GM19351 (cell line): ENCODE measurements around the gene ZWILCH.
"Not testable (repeated sequence)": the region's sequence is repeated elsewhere in the genome, so short reads cannot be mapped to it uniquely, and the experiment has no call there.

Experiments used
- ATAC-seq: cut with Tn5 transposase; IDR thresholded peaks from one replicate; pipeline ENCODE4 v1.9.1; 2021; ENCODE audit warnings: mild to moderate bottlenecking, moderate library complexity; ENCODE audit not compliant: unreplicated experiment

The ZWILCH gene

DNA sequence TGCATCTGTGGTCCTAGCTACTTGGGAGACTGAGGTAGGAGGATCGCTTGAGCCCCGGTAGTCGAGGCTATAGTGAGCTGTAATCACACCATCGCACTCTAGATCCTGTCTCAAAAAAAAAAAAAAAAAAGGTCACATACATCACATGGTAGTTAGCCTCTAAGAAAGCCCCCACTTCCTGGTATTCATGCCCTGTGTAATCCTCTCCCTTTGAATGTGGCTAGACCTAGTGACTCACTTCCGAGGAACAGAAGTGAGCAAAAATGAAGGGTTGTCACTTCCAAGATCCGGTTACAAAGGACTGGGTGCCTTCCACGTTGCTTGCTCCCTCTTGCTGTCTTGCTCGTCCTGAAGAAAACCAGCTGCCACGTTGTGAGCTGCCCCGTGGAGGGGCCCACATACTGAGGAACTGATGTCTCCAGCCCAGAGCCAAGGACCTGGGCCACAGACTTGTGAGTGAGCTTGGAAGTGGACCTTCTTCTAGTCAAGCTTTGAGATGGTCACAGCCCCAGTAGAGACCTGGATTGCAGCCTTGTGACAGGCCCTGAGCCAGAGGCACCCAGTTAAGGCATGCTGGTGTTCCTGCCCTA, 73.3 kb downstream of the ZWILCH start:
- no peak for ATAC-seq

DNA sequence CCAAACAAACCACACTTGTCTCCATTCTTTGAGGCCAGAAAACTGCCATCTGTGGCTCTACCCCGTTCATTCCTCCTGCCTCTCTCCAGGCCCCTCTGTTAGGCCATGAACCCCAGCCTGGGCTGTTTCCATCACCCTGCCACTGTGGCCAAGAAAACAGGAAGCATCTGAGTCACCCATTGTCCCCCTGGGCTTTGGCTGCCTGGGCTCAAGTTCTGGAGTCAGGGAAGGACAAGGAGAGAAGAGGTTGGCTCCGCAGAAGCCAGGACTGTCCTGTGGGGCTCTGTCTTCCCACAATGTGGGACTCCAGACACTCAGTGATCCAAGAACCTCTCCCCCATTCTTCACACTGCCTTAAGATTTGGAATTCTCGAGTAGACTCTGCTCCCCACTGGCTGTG, 75.5 kb downstream of the ZWILCH start:
- no peak for ATAC-seq

DNA sequence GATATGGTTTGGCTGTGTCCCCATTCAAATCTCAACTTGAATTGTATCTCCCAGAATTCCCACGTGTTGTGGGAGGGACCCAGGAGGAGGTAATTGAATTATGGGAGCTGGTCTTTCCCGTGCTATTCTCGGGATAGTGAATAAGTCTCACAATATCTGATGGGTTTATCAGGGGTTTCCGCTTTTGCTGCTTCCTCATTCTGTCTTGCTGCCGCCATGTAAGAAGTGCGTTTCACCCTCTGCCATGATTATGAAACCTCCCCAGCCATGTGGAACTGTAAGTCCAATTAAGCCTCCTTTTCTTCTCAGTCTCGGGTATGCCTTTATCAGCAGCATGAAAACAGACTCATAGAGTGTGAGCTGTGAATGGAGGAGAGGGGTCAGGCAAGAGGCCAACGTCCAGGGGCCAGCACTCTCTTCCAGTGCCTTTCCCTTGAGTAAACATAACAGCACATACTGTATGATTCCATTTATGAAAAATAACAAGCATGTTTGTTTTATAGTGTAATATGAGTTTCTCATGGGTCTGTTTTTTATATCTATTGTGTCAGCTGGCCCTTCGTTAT, 76.9 kb downstream of the ZWILCH start:
- ATAC-seq: no peak

DNA sequence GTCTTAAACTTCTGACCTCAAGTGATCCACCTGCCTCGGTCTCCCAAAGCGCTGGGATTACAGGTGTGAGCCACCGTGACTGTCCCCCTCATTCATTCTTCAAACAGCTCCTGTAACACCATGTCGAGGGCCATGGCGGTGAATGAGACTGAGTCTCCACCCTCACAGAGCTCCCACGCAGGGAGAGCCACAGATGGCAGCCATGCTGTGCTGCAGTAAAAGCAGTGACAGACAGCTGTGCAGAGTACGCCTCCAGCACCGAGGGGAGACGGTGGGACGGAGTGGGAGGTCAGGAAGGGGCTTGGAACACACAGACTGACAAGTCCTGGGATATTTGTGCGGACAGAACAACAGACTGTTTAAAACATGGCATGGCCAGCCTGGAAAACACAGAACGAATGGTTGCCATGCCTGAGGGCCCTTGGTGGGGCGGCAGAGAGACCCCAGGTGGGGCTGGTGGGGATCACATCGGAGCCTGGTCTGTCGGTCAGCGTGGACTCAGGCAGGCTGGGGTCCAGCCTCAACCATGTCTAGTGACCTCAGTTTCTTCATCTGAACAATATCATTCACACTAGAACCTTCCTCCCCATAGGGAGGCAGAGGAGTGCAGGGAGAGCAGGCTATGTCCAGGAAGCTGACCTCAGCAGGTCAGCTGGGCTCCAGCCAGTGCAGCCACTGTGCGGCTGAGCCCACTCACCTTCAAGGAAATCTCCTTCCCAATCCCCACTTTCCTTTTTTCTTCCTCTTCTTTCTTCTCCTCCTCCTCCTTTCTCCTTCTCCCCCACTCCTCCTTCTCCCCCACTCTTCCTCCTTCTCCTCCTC, 81.2 kb downstream of the ZWILCH start:
- no peak for ATAC-seq

DNA sequence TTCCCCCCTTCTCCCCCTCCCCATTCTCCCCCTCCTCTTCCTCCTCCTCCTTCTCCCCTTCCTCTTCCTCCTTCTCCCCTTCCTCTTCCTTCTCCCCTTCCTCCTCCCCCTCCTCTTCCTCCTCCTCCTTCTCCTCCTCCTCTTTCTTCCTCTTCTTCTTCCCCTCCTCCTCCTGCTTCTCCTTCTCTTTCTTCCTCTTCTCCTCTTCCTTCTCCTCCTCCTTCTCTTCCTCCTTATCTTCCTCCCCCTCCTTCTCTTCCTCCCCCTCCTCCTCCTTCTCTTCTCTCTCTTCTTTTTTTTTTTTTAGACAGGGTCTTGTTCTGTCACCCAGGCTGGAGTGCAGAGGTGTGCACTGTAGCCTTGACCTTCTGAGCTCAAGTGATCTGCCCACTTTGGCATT, 81.9 kb downstream of the ZWILCH start:
- no peak for ATAC-seq

DNA sequence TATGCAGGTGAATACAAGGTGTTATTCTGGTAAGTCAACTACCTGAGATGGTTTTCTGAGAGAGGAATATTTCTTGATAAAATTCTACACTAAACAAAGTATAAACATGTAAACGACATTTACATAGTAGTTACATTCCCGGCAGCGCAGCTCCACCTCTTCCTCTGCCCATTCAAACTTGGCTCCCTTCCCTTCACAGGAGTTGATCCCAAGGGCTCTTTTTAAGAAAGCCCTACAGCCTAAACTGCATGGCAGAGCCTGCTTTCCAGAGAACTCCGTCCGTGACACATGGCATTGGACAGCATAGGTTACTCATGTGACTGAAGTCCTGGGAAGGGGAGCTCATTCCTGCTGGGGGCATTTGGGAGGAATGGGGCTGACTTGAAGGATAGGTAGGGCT, 82.6 kb downstream of the ZWILCH start:
- no peak for ATAC-seq

DNA sequence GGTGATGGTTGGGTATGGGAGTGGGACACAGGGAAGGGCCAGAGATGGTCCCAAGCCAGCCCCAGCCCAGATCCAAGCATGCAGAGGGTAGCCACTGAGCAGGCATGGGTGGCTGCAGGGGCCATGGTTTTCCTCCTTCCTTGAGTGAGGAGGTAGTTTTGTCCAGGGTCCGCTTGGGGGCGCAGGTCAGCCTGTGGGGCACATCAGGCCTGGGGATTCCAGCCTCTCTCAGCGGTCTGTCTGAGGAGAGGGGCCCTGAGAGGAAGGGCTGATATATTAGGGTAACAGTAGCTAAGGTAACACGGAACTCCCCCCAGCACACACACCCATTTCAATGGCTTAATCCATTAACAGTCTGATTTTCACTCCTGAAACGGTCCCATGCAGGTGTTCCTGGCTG, 83.4 kb downstream of the ZWILCH start:
- ATAC-seq: no peak

DNA sequence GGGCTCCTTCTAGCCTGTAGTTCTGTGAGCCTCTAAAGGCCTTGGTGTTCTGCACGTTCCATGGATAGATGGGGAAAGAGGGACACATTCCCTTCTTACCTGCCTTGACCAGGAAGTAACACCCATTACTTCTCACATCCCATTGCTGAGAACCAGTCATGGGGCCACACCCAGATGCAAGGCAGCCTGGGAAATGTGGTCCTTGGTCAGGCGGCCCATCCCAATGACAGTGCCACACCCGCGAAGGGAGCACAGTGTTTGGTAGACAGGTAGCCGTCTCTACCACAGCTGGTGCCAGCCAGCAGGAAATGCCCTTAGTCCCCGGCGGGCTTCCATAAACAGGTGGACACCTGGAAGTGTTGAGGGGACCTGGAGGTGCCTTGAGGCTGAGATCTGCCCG, 83.8 kb downstream of the ZWILCH start:
- ATAC-seq: no peak

DNA sequence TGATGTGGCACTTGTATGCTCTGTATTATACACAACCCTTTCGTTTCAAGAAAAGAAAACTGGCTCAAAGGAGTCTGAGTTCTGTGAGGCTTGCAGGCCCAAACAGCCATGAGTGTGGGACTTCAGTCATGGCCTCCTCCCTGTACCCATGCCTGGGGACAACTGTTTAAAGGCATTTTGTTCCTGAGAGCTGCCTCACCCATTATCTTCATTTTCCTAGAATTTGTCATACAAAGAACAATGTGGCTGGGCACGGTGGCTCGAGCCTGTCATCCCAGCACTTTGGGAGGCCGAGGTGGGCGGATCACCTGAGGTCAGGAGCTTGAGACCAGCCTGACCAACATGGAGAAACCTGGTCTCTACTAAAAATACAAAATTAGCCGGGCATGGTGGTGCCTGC, 84.3 kb downstream of the ZWILCH start:
- ATAC-seq: not testable (repeated sequence)

DNA sequence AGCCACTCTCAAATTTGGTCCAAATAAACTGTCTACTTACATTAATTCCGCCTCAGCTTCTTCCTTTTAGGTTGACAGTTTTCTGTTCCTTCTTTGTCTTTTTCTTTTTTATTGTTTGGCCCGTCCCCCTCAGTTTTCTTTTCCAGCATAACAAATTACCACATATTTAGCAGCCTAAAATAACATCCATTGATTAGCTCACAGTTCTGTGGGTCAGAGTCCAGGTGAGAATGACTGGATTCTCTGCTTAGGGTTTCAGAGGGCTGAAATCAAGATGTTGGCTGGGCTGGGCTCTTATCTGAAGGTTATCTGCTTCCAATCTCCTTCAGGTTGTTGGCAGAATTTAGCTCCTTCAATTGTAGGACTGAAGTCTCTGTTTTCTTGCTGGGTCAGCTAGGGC, 85.3 kb downstream of the ZWILCH start:
- ATAC-seq: no peak

DNA sequence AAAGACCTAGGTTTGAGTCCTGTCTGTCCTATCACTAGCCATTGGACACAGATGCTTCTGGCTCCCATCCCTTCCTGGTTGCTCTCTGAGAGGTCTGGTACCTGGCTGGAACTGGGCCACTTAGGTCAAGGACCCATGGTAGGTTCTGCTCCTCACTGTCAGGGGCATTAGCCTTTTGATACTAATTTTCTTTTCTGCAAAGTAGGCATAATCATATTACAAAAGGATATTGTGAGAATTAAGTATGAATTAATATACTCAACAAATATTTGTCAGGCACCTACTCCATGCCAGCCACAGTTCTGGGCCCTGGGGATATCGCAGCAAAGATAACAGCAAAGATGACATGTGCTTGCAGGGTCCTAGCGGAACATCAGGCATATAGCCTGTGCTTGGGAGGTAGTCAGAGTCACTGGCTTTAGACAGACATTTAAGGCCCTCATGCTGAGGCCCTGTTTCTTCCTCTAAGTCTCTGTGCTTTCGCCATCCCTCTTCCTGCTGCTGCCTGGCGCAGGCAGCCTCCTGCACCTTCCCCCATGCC, 86.3 kb downstream of the ZWILCH start:
- no peak for ATAC-seq

DNA sequence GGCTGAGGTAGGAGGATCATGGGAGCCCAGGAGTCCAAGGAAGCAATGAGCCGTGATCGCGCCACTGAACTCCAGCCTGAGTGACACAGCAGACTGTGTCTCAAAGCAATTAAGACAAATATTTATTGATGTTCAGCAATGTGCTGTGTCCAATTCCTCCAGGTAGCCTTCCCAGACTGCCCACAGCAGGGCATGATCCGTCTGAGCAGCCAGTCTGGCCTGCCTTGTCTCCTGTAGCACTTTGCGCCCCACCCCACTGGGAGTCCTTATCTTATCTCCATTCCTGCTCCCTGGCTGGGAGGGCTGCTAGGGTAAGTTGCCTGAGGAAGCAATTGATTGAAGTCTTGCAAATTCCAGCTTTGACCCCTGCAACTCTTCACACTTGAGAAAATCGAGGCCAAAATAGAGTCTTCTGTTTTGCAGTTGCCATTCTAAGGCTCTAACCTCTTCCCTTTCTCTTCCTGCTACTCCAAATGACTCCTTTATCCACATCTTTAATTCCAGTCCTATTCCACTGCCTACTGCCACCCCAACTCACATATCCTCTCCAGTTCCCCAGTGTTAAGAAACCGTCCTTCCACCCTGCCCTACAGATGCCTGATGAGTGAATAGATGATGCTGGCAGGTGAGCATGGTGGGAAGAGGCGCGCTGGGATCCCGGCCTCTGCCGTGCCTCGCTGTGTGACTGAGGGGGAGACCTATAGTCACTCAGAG, 87.5 kb downstream of the ZWILCH start:
- ATAC-seq: no peak

DNA sequence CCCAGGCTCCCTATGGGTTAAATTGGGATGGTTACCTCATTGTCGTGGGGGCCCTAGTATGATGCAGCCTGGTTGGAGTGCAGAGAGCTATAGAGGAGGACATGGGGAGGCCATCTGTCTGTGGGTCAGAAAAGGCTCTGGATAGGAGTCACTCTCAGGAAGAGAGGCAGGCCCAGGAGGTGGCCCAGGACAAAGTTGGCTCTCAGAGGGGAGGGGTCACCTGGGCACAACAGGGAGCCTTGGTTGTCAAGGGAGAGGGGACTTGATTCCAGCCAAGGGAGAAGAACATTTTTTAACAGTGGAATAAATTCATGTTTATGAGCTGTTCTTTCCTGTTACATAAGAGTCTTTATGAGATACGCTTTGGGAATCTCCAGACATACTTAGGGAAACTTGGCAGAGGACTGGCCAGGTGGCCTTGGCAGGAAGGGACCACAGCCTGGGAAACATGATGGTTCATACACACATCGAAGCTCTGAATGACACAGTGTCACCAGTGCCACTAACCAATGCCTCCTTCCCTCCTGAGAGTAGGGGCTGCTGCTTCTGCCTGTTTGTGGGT, 88.2 kb downstream of the ZWILCH start:
- ATAC-seq: no peak

DNA sequence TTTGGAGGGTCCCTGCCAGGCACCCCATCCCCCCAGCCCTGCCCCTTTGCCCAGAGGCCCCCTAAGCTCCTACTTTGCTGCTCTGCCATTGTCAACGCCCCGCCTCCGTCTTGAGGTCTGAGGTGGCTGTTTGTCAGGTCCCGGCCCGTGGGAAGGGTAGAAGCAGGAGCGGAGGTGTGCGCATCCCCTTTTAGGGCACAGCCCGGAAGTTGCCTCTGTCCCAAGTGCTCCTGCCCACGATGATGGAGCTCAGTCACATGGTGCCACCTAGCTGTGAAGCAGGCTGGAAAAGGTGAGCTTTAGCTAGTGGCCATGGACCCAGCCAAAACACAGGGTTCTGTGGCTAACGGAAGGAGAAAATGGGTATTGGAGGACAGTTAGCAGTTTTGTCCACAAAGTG, 89.2 kb downstream of the ZWILCH start:
- no peak for ATAC-seq

DNA sequence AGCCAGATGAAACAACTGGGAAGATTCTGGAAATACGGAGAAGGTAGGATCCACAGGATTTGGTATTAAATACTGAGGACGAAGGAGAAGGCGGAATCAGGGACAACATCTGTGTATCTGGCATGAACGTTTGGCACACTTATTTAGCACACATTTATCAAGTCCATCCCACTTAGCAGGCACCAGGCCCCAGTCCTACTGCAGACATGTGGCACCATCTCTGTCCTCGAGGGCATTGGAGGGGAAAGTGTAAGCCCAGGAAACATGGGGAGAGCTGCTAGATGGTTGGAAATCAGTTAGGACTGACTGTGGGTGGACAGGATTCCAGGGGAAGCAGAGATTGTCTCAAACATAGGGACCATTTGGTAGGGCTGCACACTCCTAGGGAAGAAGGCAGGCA, 89.7 kb downstream of the ZWILCH start:
- ATAC-seq: no peak

DNA sequence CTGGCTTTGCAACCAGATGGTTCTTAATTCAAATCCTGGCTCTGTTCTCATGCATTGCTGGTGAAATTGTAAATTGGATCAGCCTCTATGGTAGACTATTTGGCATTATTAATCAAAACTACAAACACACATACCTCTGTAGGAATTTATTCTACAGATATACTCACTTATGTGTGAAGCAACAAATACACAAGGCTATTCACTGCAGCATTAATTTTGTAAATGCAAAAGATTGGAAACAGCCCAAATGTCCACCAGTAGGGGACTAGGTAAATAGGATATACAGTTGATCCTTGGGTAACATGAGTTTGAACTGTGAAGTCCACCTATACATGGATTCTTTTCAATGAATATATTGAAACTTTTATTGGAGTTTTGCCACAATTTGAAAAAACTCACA, 90.2 kb downstream of the ZWILCH start:
- ATAC-seq: no peak

DNA sequence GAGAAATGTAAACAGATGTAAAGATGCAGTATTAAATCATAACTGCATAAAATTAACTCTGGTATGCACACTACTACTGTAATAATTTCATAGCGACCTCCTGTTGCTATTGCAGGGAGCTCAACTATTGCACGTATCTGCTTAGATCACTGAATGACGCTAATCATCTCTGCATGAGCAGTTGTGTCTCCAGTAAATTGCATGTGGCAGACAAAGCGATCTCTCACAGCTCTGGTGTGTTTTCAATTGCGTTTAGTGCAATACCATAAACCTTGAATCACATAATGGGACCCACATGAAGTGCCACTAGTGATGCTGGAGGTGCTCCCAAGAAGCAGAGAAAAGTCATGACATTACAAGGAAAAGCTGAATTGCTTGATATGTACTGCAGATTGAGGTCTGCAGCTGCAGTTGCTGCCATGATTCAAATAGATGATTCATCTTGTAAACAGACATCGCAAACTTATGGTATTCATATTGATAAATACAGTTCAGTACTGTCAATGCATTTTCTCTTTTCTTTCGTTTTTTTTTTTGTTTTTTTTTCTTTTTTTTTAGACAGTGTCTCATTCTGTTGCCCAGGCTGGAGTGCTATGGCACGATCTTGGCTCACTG, 90.9 kb downstream of the ZWILCH start:
- ATAC-seq: no peak

DNA sequence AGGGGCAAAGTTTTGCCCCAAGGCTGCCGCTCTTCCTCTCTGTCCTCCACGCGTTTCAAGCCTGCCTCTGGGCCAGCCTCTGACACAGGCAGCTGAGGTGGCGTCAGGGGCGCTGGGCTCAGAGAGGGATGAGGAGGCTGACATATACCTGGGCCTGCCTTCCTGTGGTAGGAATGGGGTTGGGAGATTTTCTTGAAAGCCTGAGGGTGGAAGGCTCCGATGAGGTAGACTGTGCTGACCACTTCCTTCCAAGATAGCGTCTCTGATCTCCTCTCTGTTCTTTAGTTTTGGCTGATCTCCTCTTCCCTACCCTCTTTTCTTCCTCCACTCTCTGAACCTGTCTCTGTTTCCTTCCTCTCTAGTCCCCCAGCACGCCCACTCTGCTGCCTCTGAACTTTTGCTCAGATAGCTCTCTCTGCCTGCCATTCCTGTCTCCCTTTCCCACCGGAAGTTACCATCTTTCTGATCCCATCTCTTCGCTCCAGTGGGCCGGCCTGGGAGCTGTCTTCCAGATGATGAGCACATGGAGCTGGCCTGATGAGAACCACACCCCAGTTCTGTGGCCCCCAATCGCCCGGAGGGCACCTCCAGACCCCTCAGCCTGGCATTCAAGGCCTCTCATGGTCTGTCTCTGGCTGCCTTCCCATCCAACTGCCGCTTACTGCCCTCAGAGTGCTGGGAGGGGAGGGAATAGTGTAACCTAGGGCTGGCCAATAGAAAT, 93.1 kb downstream of the ZWILCH start:
- no peak for ATAC-seq
